Gastroesophageal sphincter (tissue), 4 donors: Measurements from ENCODE around the gene FSIP2. TPM values are rescaled to one million over a fixed set of nuclear protein-coding genes. Genes with fewer than 3 reads are reported as not detected.

Experiments used
- ATAC-seq: fragments of 150-250 bp; one replicate; pipeline ENCODE4 v1.9.1; 2016; ENCODE audit warnings: mild to moderate bottlenecking, moderate library complexity
- H3K27ac ChIP-seq, 4 donors: fragments of 200-600 bp; sonication (generic) in 3 of 4; 1 replicate in 3 of 4; 2 replicates in 1 of 4; pipeline ENCODE4 v1.5.1; 2016 to 2019
- H3K27me3 ChIP-seq: fragments of 200-600 bp; sonication (generic); one replicate; pipeline ENCODE4 v1.5.1; 2019
- H3K36me3 ChIP-seq, 2 donors: fragments of 200-600 bp; sonication (generic); one replicate each; pipeline ENCODE4 v1.5.1; 2019; ENCODE audit warnings: control low read depth in 1 of 2
- H3K4me1 ChIP-seq, 3 donors: fragments of 200-600 bp; sonication (generic); 1 replicate in 2 of 3; 2 replicates in 1 of 3; pipeline ENCODE4 v1.5.1; 2016 to 2019; ENCODE audit warnings: control low read depth in 2 of 3
- H3K4me3 ChIP-seq, 2 donors: fragments of 200-600 bp; sonication (generic); one replicate each; pipeline ENCODE4 v1.5.1; 2019; ENCODE audit warnings: mild to moderate bottlenecking in 1 of 2, moderate library complexity in 1 of 2
- H3K9me3 ChIP-seq, 3 donors: fragments of 200-600 bp; sonication (generic); one replicate each; pipeline ENCODE4 v1.5.1; 2017 to 2019; ENCODE audit warnings: control low read depth in 2 of 3
- EP300 ChIP-seq: sonication (generic); formaldehyde crosslinking; IDR thresholded peaks from one replicate; pipeline ENCODE4 v1.6.1; 2017; ENCODE audit warnings: antibody characterized with exemption, mild to moderate bottlenecking
- POLR2A ChIP-seq, 2 donors: fragments of 450-650 bp; IDR thresholded peaks; one replicate each; pipeline ENCODE4 v1.6.1; 2017; ENCODE audit warnings: antibody characterized with exemption in 2 of 2, mild to moderate bottlenecking in 2 of 2, moderate library complexity in 1 of 2
- POLR2AphosphoS5 ChIP-seq: sonication (generic); formaldehyde crosslinking; IDR thresholded peaks from one replicate; pipeline ENCODE4 v1.6.1; 2017; ENCODE audit warnings: antibody characterized with exemption
- WGBS, 2 donors: methylation state at CpG; one replicate each; pipeline ENCODE4 v1.1.5; 2018; ENCODE audit warnings: low coverage in 1 of 2; 5-methylcytosine and 5-hydroxymethylcytosine counted together
- total RNA-seq, 4 donors: library from RNA; depleted of rRNA; stranded (reverse); fragments of >200 nt; gene quantifications; one replicate each; pipeline ENCODE4 v1.1.0, GENCODE V29; 2016
- TF ChIP-seq, protein P1 (sequence below), 4 experiments: fragments of 200-600 bp in 2 of 4; fragments of 450-650 bp in 2 of 4; sonication (generic) in 1 of 4; IDR thresholded peaks; one replicate each; pipeline ENCODE4 v1.5.1; 2017 to 2019; ENCODE audit warnings: antibody characterized with exemption in 4 of 4, mild to moderate bottlenecking in 2 of 4, moderate library complexity in 2 of 4

FSIP2 gene
- total RNA-seq, 4 donors from 2014 or later, result 0.04 to 1.1 (median 0.33) TPM

DNA sequence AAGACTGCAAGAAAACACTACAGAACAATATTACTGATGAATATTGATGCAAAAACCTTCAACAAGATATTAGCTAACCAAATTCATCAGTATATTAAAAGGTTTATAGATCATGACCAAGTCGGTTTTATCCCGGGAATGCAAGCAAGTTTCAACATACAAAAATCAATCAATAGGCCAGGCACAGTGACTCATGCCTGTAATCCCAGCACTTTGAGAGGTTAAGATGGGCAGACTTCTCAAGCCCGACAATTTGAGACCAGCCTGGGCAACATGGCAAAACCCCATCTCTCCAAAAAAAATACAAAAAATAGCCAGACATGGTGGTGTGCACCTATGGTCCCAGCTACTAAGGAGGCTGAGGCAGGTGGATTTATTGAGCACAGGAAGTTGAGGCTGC lies 82.9 kb downstream of the FSIP2 start:
- Histone ChIP-seq H3K9me3 (peaks cover 0 to 6% (median 0%) of the 10 kb centered on the region in 3 donors), H3K4me1 (no peaks in the 10 kb centered on the region), H3K27me3 (no peaks in the 10 kb centered on the region), H3K27ac (no peak overlapping the region), H3K4me3 (no peak overlapping the region), H3K36me3 (no peaks in the 10 kb centered on the region)
- WGBS, 2 donors, result 92 to 97% methylated on average over 2 to 3 of the region's 3 CpGs
- no peak for ATAC-seq
- TF ChIP-seq, protein P1, sequence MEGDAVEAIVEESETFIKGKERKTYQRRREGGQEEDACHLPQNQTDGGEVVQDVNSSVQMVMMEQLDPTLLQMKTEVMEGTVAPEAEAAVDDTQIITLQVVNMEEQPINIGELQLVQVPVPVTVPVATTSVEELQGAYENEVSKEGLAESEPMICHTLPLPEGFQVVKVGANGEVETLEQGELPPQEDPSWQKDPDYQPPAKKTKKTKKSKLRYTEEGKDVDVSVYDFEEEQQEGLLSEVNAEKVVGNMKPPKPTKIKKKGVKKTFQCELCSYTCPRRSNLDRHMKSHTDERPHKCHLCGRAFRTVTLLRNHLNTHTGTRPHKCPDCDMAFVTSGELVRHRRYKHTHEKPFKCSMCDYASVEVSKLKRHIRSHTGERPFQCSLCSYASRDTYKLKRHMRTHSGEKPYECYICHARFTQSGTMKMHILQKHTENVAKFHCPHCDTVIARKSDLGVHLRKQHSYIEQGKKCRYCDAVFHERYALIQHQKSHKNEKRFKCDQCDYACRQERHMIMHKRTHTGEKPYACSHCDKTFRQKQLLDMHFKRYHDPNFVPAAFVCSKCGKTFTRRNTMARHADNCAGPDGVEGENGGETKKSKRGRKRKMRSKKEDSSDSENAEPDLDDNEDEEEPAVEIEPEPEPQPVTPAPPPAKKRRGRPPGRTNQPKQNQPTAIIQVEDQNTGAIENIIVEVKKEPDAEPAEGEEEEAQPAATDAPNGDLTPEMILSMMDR (IDR thresholded peaks at IDR 0.05), result no peak
- TF ChIP-seq EP300 (no peak), POLR2AphosphoS5 (no peak), POLR2A (IDR thresholded peaks at IDR 0.05) (no peak)

- no peak overlapping the region for H3K27ac ChIP-seq
- no peaks in the 10 kb centered on the region for H3K27me3 ChIP-seq
- 89 to 97% methylated on average over 2 of the region's 2 CpGs for WGBS, 2 donors
- TF ChIP-seq, protein P1 (IDR thresholded peaks at IDR 0.05), result no peak
- no peak for TF ChIP-seq EP300
- no peak for TF ChIP-seq POLR2A (IDR thresholded peaks at IDR 0.05)
- TF ChIP-seq POLR2AphosphoS5, result no peak
- H3K36me3 ChIP-seq, result no peaks in the 10 kb centered on the region
- H3K4me3 ChIP-seq, result no peak overlapping the region
- H3K9me3 ChIP-seq, result no peaks in the 10 kb centered on the region
- H3K4me1 ChIP-seq, result no peaks in the 10 kb centered on the region
- ATAC-seq, result no peak
These were observed 85.2 kb downstream of the FSIP2 start for GRCh38 chr2:185823773-185824172.

GRCh38 chr2:185825557-185825956 lies 87.0 kb downstream of the FSIP2 start:
- H3K9me3 ChIP-seq, result no peaks in the 10 kb centered on the region
- H3K27me3 ChIP-seq, result no peaks in the 10 kb centered on the region
- H3K4me1 ChIP-seq, result no peaks in the 10 kb centered on the region
- no peak for TF ChIP-seq POLR2A (IDR thresholded peaks at IDR 0.05)
- no peak for TF ChIP-seq EP300
- TF ChIP-seq, protein P1 (IDR thresholded peaks at IDR 0.05), result no peak
- TF ChIP-seq POLR2AphosphoS5, result no peak
- no peak overlapping the region for H3K27ac ChIP-seq
- ATAC-seq, result no peak
- H3K36me3 ChIP-seq, result no peaks in the 10 kb centered on the region
- no peak overlapping the region for H3K4me3 ChIP-seq

DNA sequence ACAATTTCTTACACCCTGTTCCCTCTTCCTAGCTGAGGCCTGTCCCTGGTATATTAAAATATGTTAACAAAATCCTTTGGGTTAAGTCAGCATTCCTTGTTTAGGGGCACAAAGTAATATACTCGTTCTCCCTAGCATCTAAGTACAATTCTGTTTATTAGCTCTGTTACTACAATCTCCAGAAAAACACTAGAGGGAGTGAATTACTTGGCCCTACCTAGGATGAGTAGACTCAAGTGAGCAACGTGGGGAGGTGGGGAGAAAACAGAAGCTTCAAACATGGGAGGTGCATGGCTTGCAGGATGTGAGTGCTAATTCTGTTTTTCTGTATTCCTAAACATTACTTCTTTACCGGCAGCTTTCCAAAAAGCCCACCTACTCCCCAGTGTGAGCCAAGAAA lies 89.7 kb downstream of the FSIP2 start:
- Histone ChIP-seq H3K9me3 (no peaks in the 10 kb centered on the region), H3K27me3 (no peaks in the 10 kb centered on the region), H3K4me1 (no peaks in the 10 kb centered on the region), H3K4me3 (no peak overlapping the region), H3K36me3 (no peaks in the 10 kb centered on the region), H3K27ac (no peak overlapping the region)
- TF ChIP-seq EP300 (no peak), POLR2A (IDR thresholded peaks at IDR 0.05) (no peak), POLR2AphosphoS5 (no peak)
- TF ChIP-seq, protein P1 (IDR thresholded peaks at IDR 0.05), result no peak
- 55 to 74% methylated on average over 3 of the region's 3 CpGs for WGBS, 2 donors
- ATAC-seq, result no peak

DNA sequence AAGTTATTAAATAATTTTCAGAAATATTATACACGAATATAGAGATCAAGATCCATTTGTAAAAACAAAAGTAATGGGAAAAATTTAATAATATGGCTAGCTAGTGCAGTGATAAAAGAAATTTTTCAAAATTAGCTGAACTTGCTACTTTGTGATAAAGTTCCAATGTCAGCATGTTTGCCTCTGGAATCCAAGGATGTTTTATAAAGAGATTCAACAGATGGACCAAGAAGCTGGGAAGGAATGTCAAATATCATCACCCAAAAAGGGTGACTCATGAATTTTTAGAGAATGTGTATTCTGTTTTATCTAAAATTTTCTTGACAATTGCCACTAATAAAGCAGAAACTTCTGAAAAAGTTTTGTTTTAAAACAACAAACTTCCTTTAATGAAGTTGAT lies 95.3 kb downstream of the FSIP2 start:
- Histone ChIP-seq H3K27ac (no peak overlapping the region), H3K27me3 (no peaks in the 10 kb centered on the region), H3K4me3 (no peak overlapping the region), H3K36me3 (no peaks in the 10 kb centered on the region), H3K9me3 (peaks cover 0 to 27% (median 0%) of the 10 kb centered on the region in 3 donors), H3K4me1 (no peaks in the 10 kb centered on the region)
- no peak for ATAC-seq
- 83 to 93% methylated on average over 1 of the region's 1 CpG for WGBS, 2 donors
- TF ChIP-seq, protein P1 (IDR thresholded peaks at IDR 0.05), result no peak
- TF ChIP-seq POLR2A (IDR thresholded peaks at IDR 0.05) (no peak), POLR2AphosphoS5 (no peak), EP300 (no peak)
